ENCODE measurements around the gene KCNC1.

GRCh38 chr11:17827006-17827405 is 92.4 kb downstream of the KCNC1 start:
- TF ChIP-seq CTCF (conservative IDR thresholded peaks at IDR 0.05; ENCODE audit: low read length) (peak; percentile 53), EZH2phosphoT487 (IDR thresholded peaks at IDR 0.05; ENCODE audit: borderline replicate concordance) (no peak)

Measured in Loucy (cell line).